ENCODE measurements around the gene CDK8.

GRCh38 chr13:26262156-26262555 is 8.2 kb downstream of the CDK8 start:
- TF ChIP-seq POLR2AphosphoS5 (IDR thresholded peaks at IDR 0.05) = no peak
- no peak for TF ChIP-seq CTCF (IDR thresholded peaks at IDR 0.05)
- TF ChIP-seq POLR2A (IDR thresholded peaks at IDR 0.05) = no peak
